GM19240 (cell line): ENCODE results near the gene ZNF24.

Source experiments
- DNase-seq: peaks from one replicate; pipeline ENCODE4 v3.0.0; 2011; ENCODE audit warnings: low spot score; ENCODE audit not compliant: insufficient read length

The ZNF24 gene

DNA sequence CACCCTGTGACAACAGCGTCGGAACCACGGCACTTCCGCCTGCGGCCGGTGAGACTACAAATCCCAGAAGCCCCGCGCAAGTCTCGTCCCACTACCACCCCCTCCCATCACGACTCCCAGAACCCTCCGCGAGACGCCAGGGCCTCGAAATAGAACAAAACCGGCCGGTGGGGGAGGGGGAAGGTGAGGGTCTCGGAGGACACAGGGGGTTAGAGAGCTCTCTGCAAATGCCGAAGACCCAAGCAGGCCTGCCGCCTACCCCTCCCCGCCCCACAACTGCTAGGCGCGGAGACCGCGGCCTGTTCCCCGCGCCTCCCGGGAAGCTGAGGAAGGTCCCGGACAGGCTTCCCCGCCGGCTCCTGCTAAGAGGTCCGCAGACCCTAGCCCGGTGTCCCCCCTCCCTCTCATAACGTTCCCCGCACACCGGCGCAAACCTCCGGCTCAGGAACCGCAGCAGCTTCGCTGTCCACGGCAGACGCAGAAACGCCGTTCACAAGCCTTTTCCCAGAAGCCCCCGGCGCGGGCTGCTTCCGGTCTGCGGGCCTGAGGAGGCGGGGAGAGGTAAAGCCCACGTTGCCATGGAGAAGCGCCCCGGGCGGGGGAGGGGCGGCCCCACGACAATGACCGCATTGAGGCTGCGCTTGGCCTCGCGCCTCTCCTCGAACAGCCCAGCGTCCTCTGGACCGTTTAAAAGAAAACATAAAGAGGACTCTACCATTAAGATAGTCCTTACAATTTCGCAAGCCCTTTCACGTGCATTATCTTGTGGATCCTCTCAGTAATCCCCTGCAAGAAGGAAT lies at the start of gene ZNF24:
ZNF24 (minus strand) TSS at position 485 of the 800 bp plus-strand sequence. CDS start 3,770 bp downstream, outside the sequence.
- DNase-seq: peak; percentile 89

GRCh38 chr18:35393716-35394115 lies 49.5 kb upstream of the ZNF24 start:
- DNase-seq: no peak

- DNase-seq: no peak
These were observed 48.2 kb upstream of the ZNF24 start for GRCh38 chr18:35392375-35392774.

GRCh38 chr18:35390951-35391700 lies 46.9 kb upstream of the ZNF24 start:
- DNase-seq: no peak

DNA sequence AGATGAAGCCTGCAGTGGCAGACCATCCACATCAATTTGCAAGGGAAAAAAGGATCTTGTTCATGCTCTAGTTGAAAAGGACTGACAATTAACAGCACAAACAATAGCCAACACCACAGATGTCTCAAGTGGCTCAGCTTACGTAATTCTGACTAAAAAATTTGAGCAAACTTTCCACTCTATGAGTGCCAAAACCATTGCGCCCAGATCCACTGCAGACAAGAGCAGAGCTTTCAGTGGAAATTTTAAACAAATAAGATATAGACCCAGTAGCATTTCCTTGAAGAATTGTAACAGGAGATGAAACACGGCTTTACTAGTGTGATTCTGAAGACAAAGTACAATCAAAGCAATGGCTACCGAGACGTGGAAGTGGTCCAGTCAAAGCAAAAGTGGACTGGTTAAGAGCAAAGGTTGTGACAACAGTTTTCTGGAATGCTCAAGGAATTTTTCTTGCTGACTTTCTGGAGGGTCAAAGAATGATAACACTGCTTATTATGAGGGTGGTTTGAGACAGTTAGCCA lies 44.9 kb upstream of the ZNF24 start:
- DNase-seq: no peak

DNA sequence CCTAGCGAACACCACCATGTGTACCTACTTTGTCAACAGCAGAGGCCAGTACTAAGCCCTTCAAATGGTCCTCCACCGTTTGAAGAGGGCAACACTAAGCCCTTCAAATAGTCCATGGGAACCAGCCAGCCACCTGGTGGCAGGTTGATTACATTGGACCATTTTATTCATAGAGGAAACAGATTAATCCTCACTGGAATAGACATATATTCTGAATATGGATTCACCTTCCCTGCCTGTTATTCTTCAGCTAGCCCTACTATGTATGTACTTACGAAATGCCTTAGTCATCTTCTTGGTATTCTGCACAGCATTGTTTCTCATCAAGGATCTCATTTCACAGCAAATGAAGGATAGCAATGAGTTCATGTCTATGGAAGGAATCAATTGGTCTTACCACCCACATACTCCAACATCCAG lies 42.9 kb upstream of the ZNF24 start:
- DNase-seq: no peak

DNA sequence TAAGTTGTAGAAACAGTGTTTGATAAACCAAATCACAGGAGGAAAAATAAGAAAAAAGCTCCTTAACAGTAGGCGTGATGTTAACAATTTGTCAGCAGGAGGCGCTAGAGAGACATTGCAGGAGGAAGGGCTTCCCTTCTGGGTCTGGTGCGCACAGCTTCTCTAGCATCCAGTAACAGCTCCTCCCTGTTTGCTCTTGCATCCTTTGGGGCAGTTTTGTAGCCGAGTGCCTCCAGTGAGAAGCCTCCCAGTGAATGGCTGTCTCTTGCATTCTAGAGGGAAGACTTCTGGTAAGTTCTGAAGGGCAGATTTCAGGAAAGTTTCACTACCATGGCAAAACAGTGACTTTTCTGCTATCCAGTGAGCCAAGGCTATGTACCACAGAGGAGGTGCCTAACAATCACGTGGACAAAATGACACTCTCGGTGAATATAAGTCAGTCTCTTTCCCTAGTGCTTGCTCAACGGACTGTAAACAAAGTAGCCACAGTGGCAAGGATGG lies 42.4 kb upstream of the ZNF24 start:
- peak; percentile 49 for DNase-seq

DNA sequence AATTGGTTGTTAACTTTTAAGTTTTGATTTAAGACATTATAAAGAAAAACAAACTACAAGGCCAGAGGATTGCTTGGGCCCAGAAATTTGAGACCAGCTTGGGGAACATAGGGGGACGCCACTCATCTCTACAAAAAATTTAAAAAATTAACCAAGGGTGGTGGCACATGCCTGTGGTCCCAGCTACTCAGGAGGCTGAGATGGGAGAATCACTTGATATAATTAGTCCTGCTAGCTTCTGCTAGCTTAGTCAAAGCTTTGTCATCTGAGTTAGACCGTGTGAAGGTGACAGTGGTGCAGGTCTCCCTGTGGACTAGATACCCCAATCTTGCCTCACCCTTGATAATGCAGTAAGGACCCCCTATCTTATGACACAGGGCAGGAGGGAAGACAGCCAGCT lies 38.9 kb upstream of the ZNF24 start:
- DNase-seq: no peak

- no peak for DNase-seq
These were observed 35.2 kb upstream of the ZNF24 start for GRCh38 chr18:35379421-35379820.

DNA sequence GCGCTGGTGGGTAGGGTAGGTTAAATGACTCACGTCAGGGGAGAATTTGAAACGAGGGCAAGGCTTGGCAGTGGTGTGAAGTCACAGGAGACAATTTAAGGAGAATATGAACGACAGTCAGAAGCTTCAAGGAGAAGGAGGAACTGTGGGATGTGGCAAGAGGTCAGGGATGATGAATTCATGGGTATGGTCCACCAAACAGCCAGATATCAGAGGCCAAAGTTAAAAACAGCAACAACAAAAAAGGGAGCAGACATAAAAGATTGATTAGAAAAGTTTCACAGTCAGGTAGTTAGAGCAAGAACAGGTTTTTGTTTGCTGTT lies 34.3 kb upstream of the ZNF24 start:
- DNase-seq: no peak

GRCh38 chr18:35377875-35378573 lies 33.8 kb upstream of the ZNF24 start:
- no peak for DNase-seq

DNA sequence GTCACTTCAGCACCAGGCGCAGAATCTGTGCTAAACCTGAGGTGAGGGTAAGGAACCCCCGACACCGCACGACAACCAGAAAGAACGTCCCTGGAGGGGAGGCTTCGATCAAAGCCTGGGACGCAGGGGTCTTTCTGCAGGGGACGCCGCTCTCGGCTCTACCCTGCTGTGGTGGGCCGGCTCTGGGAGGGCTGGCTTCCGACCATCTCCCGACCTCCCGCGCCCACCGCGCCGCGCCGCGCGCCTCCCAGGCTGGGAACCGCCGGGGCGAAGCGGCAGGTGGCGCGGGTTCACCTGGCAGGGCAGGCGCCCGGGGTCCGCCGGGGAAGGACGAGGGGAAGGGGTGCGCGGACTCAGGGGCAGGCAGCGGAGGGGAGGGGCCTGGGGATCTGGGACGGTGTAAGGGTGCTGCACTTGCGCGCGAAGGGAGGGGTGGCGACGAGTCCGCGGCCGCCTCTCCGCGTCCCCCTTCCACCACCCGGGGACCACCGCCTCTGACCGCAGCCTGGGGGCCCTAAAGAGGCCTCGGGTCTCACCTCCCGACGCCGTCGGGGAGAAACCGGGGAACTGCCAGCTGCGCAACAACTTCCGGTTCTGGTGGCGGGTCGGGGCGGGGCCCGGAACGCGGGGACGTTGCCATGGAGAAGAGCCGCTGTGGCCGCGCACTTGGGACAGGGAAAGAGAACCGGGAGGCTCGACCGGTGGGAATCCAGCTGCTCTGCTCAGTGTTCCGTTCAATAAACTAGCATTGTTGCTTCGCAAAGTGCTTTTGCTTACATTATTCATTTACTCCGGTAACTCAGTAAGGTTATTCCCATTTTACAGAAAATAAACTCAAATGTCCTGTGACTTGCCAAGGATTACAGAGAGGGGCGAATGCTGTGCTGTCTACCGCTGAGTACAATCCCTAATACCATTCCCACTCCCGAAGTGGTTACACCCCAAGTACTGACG lies 32.8 kb upstream of the ZNF24 start, which contains the start of gene ZNF396:
ZNF396 (minus strand) TSS at position 596 of the 954 bp plus-strand sequence. CDS start 3,045 bp downstream, outside the sequence.
- DNase-seq: peak; percentile 22

DNA sequence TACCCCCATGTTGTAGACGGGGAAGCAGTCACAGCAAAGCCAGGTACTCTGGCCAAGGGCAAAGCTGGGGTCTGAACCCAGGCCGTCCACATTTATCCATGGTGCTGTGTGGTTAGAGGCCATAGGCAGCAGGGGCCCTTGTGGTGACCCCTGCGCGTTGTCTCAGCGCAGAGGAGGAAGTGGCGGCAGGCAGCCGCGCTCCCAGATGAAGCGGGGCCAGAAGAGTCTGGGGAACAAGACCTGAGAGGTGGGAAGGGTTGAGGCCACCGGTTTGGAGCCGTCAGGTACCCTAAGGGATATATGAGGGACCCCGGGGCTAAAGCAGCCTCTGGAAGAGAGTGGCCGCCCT lies 32.1 kb upstream of the ZNF24 start:
- DNase-seq: no peak

- DNase-seq: no peak
These were observed 30.5 kb upstream of the ZNF24 start for GRCh38 chr18:35374708-35375107.

DNA sequence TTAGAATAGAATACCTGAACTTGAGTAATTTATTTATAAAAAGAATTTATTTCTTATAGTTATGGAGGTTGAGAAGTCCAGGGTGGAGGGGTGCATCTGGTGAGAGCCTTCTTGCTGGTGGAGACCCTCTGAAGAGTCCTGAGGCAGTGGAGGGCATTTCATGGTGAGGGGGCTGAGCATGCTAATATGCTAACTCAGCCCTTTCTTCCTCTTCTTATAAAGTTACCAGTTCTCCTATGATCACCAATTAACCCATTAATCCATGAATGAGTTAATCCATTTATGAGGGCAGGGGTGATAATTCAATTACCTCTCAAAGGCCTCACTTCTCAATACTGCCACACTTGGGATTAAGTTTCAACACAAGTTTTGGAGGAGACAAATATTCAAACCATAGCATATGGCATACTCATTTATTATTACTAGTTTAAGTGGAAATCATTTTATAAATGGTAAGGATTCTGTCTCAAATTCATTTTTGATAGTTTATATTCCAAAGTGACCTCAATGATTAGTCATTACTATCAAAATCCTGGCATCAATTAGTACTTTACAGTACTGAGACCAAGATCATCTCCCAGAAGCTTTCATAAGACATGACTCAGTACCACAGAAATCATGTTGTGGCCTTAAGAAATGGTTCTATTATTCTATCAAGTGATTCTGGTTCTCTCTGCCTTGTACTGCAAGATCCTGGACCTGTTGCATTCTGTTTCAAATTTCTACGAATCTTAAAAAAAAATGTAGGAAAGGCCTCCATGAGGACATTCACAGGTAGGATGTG lies 27.4 kb upstream of the ZNF24 start:
- no peak for DNase-seq

- DNase-seq: no peak
These were observed 24.9 kb upstream of the ZNF24 start for GRCh38 chr18:35369126-35369525.

GRCh38 chr18:35368595-35368994 lies 24.4 kb upstream of the ZNF24 start:
- DNase-seq: no peak

GRCh38 chr18:35362531-35362930 lies 18.3 kb upstream of the ZNF24 start:
- no peak for DNase-seq

- DNase-seq: no peak
These were observed 17.5 kb upstream of the ZNF24 start for GRCh38 chr18:35361570-35362321.
